Mammary epithelial cell (primary cell): ENCODE measurements around the gene ARHGAP28.

Experiments
- CTCF ChIP-seq, 2 donors: IDR thresholded peaks in 1 of 2; conservative IDR thresholded peaks in 1 of 2; 2 replicates each; pipeline ENCODE4 v1.5.1; 2011 to 2012; ENCODE audit warnings: inconsistent platforms in 2 of 2, low read length in 2 of 2, mild to moderate bottlenecking in 2 of 2, control low read depth in 1 of 2, low read depth in 1 of 2; ENCODE audit not compliant: insufficient read depth in 1 of 2; ENCODE audit errors: extremely low read depth in 1 of 2
- EZH2 ChIP-seq: IDR thresholded peaks from 2 replicates; pipeline ENCODE4 v1.6.1; 2012; ENCODE audit warnings: low read length, inconsistent platforms, borderline replicate concordance

GRCh38 chr18:6961331-6961730, 231.8 kb downstream of the ARHGAP28 start:
- TF ChIP-seq CTCF (conservative IDR thresholded peaks at IDR 0.05 in 1 of 2, IDR thresholded peaks at IDR 0.05 in 1 of 2; ENCODE audit: extremely low read depth in 1 of 2, insufficient read depth in 1 of 2, low read depth in 1 of 2, low read length in 2 of 2) (no peak), EZH2 (no peak)
